Measurements from ENCODE around the gene NUDC. TPM values are rescaled to one million over a fixed set of nuclear protein-coding genes. Genes with fewer than 3 reads are reported as not detected.
"Not testable (repeated sequence)": the region's sequence is repeated elsewhere in the genome, so short reads cannot be mapped to it uniquely, and the experiment has no call there.

Gene NUDC
- total RNA-seq, 1 donor from 2014 or later = 49.7 TPM

DNA sequence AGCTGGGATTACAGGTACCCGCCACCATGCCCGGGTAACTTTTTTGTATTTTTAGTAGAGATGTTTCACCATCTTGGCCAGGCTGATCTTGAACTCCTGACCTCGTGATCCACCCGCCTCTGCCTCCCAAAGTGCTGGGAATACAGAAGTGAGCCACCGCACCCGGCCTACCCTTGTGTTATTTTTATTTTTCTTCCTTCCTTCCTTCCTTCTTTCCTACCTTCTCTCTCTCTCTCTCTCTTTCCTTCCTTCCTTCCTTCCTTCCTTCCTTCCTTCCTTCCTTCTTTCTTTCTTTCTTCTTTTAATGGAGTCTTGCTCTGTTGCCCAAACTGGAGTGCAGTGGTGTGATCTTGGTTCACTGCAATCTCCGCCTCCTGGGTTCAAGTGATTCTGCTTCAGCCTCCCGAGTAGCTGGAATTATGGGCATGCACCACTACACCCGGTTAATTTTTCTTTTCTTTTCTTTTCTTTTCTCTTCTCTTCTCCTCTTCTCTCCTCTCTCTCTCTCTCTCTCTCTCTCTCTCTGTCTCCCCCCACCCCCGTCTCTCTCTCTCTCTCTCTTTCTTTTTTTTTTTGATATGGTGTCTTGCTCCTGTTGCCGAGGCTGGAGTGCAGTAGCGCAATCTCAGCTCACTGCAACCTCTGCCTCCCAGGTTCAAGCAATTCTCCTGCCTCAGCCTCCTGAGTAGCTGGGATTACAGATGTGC lies 68.0 kb downstream of the NUDC start:
- not testable (repeated sequence) for DNase-seq (ENCODE audit: low spot score)

DNA sequence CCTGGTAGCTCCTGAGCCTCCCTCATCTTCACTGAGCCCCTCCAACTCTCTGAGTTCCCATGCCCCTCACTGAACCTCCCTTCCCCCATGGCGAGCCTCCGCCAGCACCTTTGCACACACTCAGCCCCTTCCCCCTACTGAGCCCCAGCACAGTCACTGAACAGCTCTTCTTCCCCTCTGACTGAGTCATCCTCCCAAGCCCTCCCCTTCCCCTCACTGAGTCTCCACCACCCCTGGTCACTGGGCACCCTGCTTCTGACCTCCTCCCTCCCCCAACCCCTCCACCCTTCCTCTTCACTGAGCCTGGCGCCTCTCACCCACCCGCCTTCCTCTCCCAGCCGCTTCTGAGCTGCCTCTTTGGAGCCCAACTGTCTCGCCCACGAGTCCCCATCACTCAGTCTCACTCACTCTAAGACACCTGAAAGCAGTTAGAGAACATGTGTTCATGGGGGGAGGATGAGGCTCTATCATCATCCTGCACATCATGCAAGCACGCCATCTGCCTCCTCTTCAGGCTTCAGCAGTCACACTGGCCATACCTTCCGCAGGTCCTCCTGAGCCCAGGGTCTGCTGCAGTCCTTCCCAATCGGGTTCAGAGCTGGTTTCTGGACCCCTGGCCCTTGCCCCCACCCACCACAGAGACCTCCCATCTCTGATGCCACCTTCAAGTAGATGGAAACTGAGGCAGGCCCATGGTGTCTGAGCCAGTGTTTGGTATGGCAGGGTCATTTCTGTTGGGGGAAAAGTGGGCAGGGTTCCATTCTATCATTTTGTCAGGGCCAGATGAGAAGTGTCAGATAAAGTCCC lies 70.0 kb downstream of the NUDC start:
- no peak for DNase-seq (ENCODE audit: low spot score)

DNA sequence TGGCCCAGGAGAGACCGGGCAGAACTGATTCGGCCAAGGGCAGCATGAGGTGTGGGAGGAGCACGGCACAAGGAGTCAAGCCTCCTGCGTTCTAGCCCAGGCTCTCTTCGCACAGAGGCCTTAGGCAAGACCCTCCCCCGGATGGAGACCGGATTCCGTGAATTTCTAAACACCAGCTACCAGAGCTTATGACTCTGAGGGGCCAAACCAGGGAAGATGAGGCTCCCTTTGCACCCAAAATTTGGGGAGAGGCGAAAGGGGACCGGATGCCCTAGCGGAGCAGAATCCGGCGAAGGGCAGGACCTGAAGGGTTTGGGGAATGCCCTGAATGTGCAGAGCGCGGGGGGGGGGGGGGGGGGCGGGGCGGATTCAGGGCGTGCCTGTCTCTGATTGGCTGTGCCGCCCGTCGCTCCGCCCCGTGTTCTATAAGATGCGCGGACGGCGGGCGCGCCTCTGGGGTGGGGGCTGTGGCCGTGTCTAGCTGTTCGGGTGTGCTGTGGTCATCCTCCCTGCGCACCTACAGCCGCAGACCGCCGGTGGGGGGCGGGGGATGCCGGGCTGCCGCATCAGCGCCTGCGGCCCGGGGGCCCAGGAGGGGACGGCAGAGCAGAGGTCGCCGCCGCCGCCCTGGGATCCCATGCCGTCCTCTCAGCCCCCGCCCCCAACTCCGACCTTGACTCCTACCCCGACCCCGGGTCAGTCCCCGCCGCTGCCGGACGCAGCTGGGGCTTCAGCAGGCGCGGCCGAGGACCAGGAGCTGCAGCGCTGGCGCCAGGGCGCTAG lies 71.9 kb downstream of the NUDC start, which contains the start of gene TRNP1:
Gene TRNP1 (plus strand): TSS at position 456 of the 783 bp plus-strand sequence. CDS start 95 bp downstream, at position 551.
- DNase-seq (ENCODE audit: low spot score) = no peak

DNA sequence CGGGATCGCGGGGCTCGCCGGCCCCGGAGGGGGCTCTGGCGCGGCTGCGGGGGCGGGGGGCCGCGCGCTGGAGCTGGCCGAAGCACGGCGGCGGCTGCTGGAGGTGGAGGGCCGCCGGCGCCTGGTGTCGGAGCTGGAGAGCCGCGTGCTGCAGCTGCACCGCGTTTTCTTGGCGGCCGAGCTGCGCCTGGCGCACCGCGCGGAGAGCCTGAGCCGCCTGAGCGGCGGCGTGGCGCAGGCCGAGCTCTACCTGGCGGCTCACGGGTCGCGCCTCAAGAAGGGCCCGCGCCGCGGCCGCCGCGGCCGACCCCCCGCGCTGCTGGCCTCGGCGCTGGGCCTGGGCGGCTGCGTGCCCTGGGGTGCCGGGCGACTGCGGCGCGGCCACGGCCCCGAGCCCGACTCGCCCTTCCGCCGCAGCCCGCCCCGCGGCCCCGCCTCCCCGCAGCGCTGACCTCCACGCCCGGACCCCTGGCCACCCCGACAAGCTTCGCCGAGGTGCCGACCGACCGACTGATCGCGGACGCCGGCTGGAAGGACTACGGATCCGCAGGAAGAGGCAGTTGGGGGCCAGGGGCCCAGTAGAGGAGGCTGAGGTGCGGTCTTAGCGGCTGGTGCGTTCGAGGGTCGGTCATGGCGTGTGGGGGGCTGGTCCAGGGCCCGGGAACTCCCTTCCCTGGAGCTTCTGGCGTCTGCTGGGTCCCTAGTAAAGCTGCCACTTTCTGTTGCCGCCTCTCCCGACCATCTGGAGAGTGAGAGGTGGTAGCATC lies 72.7 kb downstream of the NUDC start:
- no peak for DNase-seq (ENCODE audit: low spot score)

DNA sequence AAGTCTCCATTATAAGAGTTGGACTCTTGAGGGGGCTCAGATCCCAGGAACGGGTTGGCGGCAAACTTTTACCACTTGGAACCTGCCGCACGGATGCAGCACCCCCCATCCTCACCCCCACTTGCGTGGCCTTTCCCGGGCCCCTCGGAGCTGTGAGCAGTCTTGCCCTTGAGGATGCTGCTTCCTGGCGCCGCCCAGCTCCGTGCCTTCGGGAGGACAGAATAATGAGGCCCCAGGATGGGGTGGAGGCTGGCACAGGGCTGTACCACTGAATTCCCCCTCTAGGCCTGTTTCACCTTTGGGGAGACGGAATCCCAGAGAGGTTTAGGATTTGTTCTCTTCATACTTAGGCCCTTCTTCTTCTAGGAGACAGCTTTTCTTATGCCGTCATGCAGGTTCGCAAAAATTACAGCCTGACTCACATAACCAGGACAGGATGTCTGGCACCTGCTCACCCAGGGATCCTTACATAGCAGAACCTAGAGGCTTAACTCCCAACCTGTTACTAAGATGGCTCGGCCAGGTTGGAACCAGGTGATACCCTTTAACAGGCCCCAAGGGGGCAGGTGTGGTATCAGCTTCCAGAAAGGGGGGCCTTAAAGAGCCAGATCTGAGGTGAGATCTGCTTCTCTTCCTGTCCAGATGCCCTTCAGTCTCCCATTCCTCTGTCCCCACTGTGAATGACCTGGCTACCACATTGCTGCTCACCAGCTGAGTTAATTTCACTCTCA lies 73.4 kb downstream of the NUDC start:
- no peak for DNase-seq (ENCODE audit: low spot score)

- DNase-seq (ENCODE audit: low spot score) = no peak
These were observed 74.5 kb downstream of the NUDC start for GRCh38 chr1:26996024-26996423.

Other genes with a start within 250 kb of the NUDC start
- 64.2 TPM for gene ARID1A, start 225.7 kb upstream of the NUDC start, total RNA-seq
- 9.0 TPM for gene PIGV, start 133.8 kb upstream of the NUDC start, total RNA-seq
- gene ZDHHC18, start 95.1 kb upstream of the NUDC start, total RNA-seq = 52.5 TPM
- 1.3 TPM for gene SFN, start 58.6 kb upstream of the NUDC start, total RNA-seq
- gene GPN2, start 31.5 kb upstream of the NUDC start, total RNA-seq = 28.5 TPM
- 13.0 TPM for gene GPATCH3, start 21.3 kb upstream of the NUDC start, total RNA-seq
- gene NR0B2, start 7.8 kb upstream of the NUDC start, total RNA-seq = 0.29 TPM
- not detected for gene KDF1, start 38.7 kb downstream of the NUDC start, total RNA-seq
- 1.7 TPM for gene TRNP1, start 71.9 kb downstream of the NUDC start, total RNA-seq
- gene TENT5B, start 91.1 kb downstream of the NUDC start, total RNA-seq = 3.3 TPM
- 24.4 TPM for gene SLC9A1, start 233.4 kb downstream of the NUDC start, total RNA-seq

Data from mesenteric fat pad (tissue), 1 donor.